Mucosa of gallbladder (tissue), 1 donor: Measurements from ENCODE around the gene LOXHD1. TPM values are rescaled to one million over a fixed set of nuclear protein-coding genes. Genes with fewer than 3 reads are reported as not detected.
A peak's percentile ranks its signal among the peaks of the same experiment; 100 is the strongest.

Source experiments
- DNase-seq: peaks from one replicate; pipeline ENCODE4 v3.0.0-alpha.2; 2020; ENCODE audit warnings: low spot score
- total RNA-seq: library from RNA; stranded (reverse); gene quantifications from one replicate; pipeline ENCODE4 v1.2.1, GENCODE V29; 2021
- donor health status: DM: no; HTN: no; CAD: no.

Gene LOXHD1
- total RNA-seq, 1 donor from 2014 or later = 0.12 TPM

GRCh38 chr18:46577546-46577945 lies 79.5 kb downstream of the LOXHD1 start:
- peak; percentile 7 for DNase-seq

- DNase-seq = peak; percentile 2
These were observed 81.2 kb downstream of the LOXHD1 start for GRCh38 chr18:46575851-46576250.

GRCh38 chr18:46574743-46575115 lies 82.3 kb downstream of the LOXHD1 start:
- DNase-seq = no peak

- DNase-seq = no peak
These were observed 82.8 kb downstream of the LOXHD1 start for GRCh38 chr18:46574000-46574742.

- no peak for DNase-seq
These were observed 83.9 kb downstream of the LOXHD1 start for GRCh38 chr18:46573156-46573555.

GRCh38 chr18:46571756-46572155 lies 85.3 kb downstream of the LOXHD1 start:
- DNase-seq = no peak

- no peak for DNase-seq
These were observed 86.4 kb downstream of the LOXHD1 start for GRCh38 chr18:46570666-46571065.

- DNase-seq = no peak
These were observed 86.9 kb downstream of the LOXHD1 start for GRCh38 chr18:46570134-46570533.

- DNase-seq = no peak
These were observed 87.8 kb downstream of the LOXHD1 start for GRCh38 chr18:46569211-46569610.

GRCh38 chr18:46567196-46567595 lies 89.8 kb downstream of the LOXHD1 start:
- DNase-seq = no peak

- DNase-seq = no peak
These were observed 90.9 kb downstream of the LOXHD1 start for GRCh38 chr18:46566111-46566510.

- no peak for DNase-seq
These were observed 91.8 kb downstream of the LOXHD1 start for GRCh38 chr18:46565256-46565655.

GRCh38 chr18:46563317-46563716 lies 93.7 kb downstream of the LOXHD1 start:
- no peak for DNase-seq

GRCh38 chr18:46562674-46563192 lies 94.3 kb downstream of the LOXHD1 start:
- DNase-seq = no peak

- DNase-seq = no peak
These were observed 96.4 kb downstream of the LOXHD1 start for GRCh38 chr18:46560671-46561045.

- no peak for DNase-seq
These were observed 96.9 kb downstream of the LOXHD1 start for GRCh38 chr18:46559946-46560670.

- DNase-seq = no peak
These were observed 97.7 kb downstream of the LOXHD1 start for GRCh38 chr18:46559296-46559695.

- DNase-seq = no peak
These were observed 100.3 kb downstream of the LOXHD1 start for GRCh38 chr18:46556590-46557206.

GRCh38 chr18:46555724-46556123 lies 101.3 kb downstream of the LOXHD1 start:
- DNase-seq = no peak

GRCh38 chr18:46555213-46555612 lies 101.8 kb downstream of the LOXHD1 start:
- DNase-seq = no peak

- DNase-seq = no peak
These were observed 102.5 kb downstream of the LOXHD1 start for GRCh38 chr18:46554406-46555080.

- DNase-seq = no peak
These were observed 106.4 kb downstream of the LOXHD1 start for GRCh38 chr18:46550609-46551008.
